GM19238 (cell line): ENCODE data around the gene RTN4IP1.

Experiments used
- DNase-seq: peaks from one replicate; pipeline ENCODE4 v3.0.0; 2011; ENCODE audit warnings: low spot score; ENCODE audit not compliant: insufficient read length

Gene RTN4IP1

DNA sequence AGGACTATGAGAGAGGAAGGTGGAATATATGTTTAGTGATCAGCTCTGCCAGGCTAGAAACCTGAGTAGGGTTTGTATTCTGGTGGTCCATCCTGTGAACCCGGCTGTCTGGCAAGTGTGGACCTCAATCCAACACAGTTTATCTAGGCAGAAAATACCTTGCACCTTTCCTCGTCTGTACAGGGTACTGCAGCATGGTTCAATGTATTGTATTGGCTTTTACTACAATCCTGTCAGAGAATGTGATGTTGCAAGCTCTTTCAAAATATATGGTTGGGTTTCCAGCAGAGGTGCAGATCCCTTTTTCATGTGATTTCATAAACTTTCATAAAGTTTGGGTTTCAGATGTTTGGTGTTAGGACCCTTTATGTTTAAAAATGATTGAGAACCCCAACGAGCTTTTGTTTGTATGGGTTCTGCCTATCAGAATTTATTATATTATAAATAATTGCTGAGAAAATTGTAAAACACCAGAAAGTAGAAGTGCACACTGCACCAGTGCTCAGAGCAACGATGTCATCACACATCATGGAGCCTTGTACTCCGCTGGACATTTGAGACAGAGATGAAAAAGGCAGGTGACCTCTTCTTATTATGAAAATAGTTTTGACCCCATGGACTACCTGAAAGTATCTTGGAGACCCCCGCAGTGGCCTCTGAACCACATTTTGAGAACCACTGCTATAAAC lies 106.6 kb downstream of the RTN4IP1 start:
- no peak for DNase-seq
